Measurements from ENCODE around the gene ZNF410.
A peak's percentile ranks its signal among the peaks of the same experiment; 100 is the strongest.

ZNF410 gene

DNA sequence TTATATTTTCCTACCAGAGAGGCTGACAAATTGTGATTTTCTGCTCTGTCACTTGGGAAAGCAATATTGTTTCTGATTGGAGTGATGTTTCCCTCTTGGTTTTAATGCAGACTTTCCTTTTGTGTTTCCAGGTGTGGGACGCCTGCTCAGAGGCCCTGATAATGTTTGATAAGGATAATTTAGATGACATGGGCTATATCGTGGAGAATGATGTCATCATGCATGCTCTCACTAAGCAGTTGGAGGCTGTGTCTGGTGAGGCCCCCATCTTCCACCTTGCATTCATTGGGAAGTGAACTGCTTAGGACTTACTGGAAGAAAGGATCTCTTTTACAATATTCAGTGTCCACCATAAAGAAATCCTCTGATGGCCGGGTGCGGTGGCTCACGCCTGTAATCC, 69.0 kb downstream of the ZNF410 start:
- DNase-seq (ENCODE audit: low read depth): no peak

DNA sequence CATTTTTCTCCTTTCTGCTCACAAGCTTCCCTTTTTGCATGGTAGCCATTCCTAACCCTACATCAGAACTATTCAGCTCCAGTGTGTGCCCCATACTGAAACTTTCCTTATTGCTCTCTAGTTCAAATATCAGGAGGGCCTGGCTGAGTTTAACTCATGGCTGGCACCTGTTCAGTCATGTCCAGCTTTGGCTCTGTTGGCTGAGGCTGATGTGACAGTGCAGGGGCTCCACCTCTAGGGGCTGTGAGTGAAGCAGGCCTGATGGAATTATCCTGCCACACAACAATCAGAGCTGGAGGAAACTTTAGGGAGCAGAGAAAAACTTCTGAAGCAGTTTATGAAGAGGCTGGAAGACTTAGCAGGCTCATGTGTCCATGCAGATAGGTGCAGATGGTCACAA, 71.9 kb downstream of the ZNF410 start:
- DNase-seq (ENCODE audit: low read depth): no peak

DNA sequence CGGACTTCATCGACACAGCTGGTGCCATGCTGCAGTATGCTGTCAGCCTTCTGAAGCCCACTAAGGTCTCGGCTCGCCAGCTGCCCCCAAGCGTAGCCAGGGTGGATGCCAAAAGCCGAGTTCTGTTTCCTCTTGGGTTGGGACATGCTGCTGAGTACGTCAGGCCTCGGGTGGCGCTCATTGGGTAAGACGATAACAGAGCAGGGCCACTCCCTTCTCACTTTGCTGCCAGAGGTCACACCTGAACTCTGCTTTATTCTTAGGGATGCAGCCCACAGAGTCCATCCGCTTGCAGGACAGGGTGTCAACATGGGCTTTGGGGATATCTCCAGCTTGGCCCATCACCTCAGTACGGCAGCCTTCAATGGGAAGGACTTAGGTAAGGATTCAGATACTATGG, 74.5 kb downstream of the ZNF410 start:
- no peak for DNase-seq (ENCODE audit: low read depth)

DNA sequence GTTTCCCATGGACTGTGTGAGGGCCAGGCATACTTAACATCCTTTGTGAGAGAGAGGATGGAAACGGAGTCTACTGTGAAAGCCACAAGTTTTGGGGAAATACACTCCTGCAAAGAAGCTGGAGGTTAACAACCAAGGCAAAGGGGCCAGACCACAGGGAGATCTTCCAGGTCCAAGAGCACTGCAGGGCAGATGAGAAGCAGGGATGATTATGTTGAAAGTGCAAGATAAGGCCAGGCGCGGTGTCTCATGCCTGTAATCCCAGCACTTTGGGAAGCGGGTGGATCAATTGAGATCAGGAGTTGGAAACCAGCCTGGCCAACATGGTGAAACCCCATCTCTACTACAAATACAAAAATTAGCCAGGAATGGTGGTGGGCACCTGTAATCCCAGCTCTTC, 78.6 kb downstream of the ZNF410 start:
- DNase-seq (ENCODE audit: low read depth): no peak

DNA sequence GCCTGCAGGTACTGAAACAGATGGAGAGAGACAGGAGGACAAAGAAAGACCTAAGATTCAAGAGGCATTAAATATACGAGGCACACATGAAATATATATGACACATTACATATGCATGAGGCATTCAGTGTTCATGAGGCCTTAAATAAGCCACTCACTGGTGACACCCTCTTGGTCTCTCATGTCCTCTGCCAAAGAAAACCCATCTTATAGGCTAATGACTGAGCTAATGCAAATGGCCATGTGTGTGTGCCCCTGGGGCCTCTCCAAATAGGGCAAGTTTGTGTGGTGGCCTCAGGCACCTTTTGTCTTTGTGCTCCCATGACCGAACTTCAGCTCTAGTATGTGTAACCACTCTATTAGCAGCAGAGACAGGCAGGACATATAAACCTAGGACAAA, 82.2 kb downstream of the ZNF410 start:
- DNase-seq (ENCODE audit: low read depth): no peak

DNA sequence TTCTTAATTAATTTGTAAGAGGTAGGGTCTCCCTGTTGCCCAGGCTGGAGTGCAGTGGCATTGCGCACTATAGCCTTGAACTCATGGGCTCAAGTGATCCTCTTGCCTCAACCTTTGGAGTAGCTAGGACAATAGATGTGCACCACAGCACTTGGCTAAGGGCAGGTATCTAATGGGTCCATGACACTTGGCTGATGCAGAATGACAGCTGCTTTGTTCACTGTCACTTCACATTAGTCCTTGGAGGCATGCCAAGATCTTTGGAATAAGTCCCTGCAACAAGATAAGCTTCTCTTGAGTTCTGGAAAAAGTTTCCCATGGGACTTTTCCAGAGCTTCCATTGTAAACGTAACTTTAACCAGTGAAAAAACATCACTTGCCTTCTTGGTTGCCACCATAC, 86.8 kb downstream of the ZNF410 start:
- DNase-seq (ENCODE audit: low read depth): no peak

GRCh38 chr14:73976125-73976524, 89.5 kb downstream of the ZNF410 start:
- no peak for DNase-seq (ENCODE audit: low read depth)

- DNase-seq (ENCODE audit: low read depth): peak; percentile 28
Observed at GRCh38 chr14:73977896-73978295, 91.2 kb downstream of the ZNF410 start.

Data from non-pigmented ciliary epithelial cell (primary cell).